IMR-90 (cell line): ENCODE results near the gene STRN4. TPM values are rescaled to one million over a fixed set of nuclear protein-coding genes. Genes with fewer than 3 reads are reported as not detected.

ENCODE experiments used
- ATAC-seq: fragments of 200-7000 bp; cut with Tn5 transposase; 2 replicates; pipeline ENCODE4 v1.9.1; 2020; ENCODE audit warnings: low read depth, mild to moderate bottlenecking, moderate library complexity
- BruUV-seq: library from RNA; stranded (reverse); fragments of 400-500 nt; replicated peaks from 2 replicates; lab custom pipeline; 2021; lab: Mats Ljungman, UMichigan
- CTCF ChIA-PET: fragments of 300-600 bp; formaldehyde crosslinking; extraction: SDS; loops from one replicate; lab custom pipeline; 2021; ENCODE audit warnings: antibody characterized with exemption; lab: Yijun Ruan, JAX
- POLR2A ChIA-PET: fragments of 300-600 bp; sonication (Branson Sonifier 250); formaldehyde crosslinking; loops from one replicate; lab custom pipeline; 2022; ENCODE audit warnings: antibody characterized with exemption; ENCODE audit not compliant: unreplicated experiment; lab: Charles Lee
- DNase-seq: peaks from one replicate; pipeline ENCODE4 v3.0.0; 2013
- H2AFZ ChIP-seq: replicated peaks from 2 replicates; pipeline ENCODE3; 2013; ENCODE audit warnings: low read length, mild to moderate bottlenecking; ENCODE audit not compliant: poor library complexity
- H2AK5ac ChIP-seq: 2 replicates; pipeline ENCODE4 v1.6.1; 2013; ENCODE audit warnings: low read depth, low read length, inconsistent platforms
- H2AK9ac ChIP-seq: replicated peaks from 2 replicates; pipeline ENCODE3; 2013; ENCODE audit warnings: mild to moderate bottlenecking, low read depth, low read length, moderate library complexity; ENCODE audit not compliant: poor library complexity
- H2BK120ac ChIP-seq: 2 replicates; pipeline ENCODE4 v1.6.1; 2013; ENCODE audit warnings: low read depth, low read length, inconsistent platforms
- H2BK15ac ChIP-seq: 3 replicates; pipeline ENCODE4 v1.6.1; 2013; ENCODE audit warnings: low read depth, low read length, inconsistent platforms
- H2BK20ac ChIP-seq: 2 replicates; pipeline ENCODE4 v1.6.1; 2013; ENCODE audit warnings: low read depth, mild to moderate bottlenecking, inconsistent platforms, low read length, moderate library complexity
- H2BK5ac ChIP-seq: 2 replicates; pipeline ENCODE4 v1.6.1; 2013; ENCODE audit warnings: mild to moderate bottlenecking, low read depth, low read length, inconsistent platforms; ENCODE audit not compliant: poor library complexity, severe bottlenecking
- H3K14ac ChIP-seq: replicated peaks from 2 replicates; pipeline ENCODE4 v1.6.1; 2013; ENCODE audit warnings: low read depth, low read length, inconsistent platforms
- H3K18ac ChIP-seq: 2 replicates; pipeline ENCODE4 v1.6.1; 2013; ENCODE audit warnings: low read depth, low read length, control low read depth
- H3K23ac ChIP-seq: 2 replicates; pipeline ENCODE4 v1.6.1; 2013; ENCODE audit warnings: low read depth, low read length, inconsistent platforms
- H3K27ac ChIP-seq: 2 replicates; pipeline ENCODE4 v1.5.1; 2013; ENCODE audit warnings: mild to moderate bottlenecking, control low read depth, low read length; ENCODE audit not compliant: insufficient read depth
- H3K27me3 ChIP-seq: 2 replicates; pipeline ENCODE4 v1.6.1; 2013; ENCODE audit warnings: low read length; ENCODE audit not compliant: control insufficient read depth, insufficient read depth
- H3K36me3 ChIP-seq: 2 replicates; pipeline ENCODE4 v1.6.1; 2013; ENCODE audit warnings: low read length, mixed read lengths; ENCODE audit not compliant: control insufficient read depth, insufficient read depth
- H3K4ac ChIP-seq: 2 replicates; pipeline ENCODE4 v1.6.1; 2013; ENCODE audit warnings: low read depth, low read length, inconsistent platforms
- H3K4me1 ChIP-seq: 2 replicates; pipeline ENCODE4 v1.6.1; 2013; ENCODE audit warnings: low read length, mixed read lengths; ENCODE audit not compliant: control insufficient read depth, insufficient read depth
- H3K4me2 ChIP-seq: 2 replicates; pipeline ENCODE4 v1.6.1; 2013; ENCODE audit warnings: low read depth, mild to moderate bottlenecking, control low read depth, low read length, moderate library complexity
- H3K4me3 ChIP-seq: 2 replicates; pipeline ENCODE4 v1.5.1; 2013; ENCODE audit warnings: low read depth, mild to moderate bottlenecking, control low read depth, low read length, moderate library complexity; ENCODE audit not compliant: insufficient read depth
- H3K56ac ChIP-seq: 2 replicates; pipeline ENCODE4 v1.6.1; 2013; ENCODE audit warnings: low read length, inconsistent platforms; ENCODE audit not compliant: insufficient read depth; ENCODE audit errors: extremely low read depth
- H3K79me1 ChIP-seq, 2 experiments: 2 replicates each; pipeline ENCODE4 v1.6.1; 2013; ENCODE audit warnings: low read length in 2 of 2, inconsistent platforms in 1 of 2, low read depth in 1 of 2
- H3K9ac ChIP-seq: 2 replicates; pipeline ENCODE4 v1.6.1; 2013; ENCODE audit warnings: low read depth, low read length, control low read depth
- H3K9me1 ChIP-seq: 2 replicates; pipeline ENCODE4 v1.6.1; 2013; ENCODE audit warnings: low read length, inconsistent platforms; ENCODE audit not compliant: insufficient read depth
- H3K9me3 ChIP-seq: 2 replicates; pipeline ENCODE4 v1.6.1; 2013; ENCODE audit warnings: low read length; ENCODE audit not compliant: control insufficient read depth, insufficient read depth
- H4K20me1 ChIP-seq: 2 replicates; pipeline ENCODE4 v1.6.1; 2013; ENCODE audit warnings: low read length, inconsistent platforms; ENCODE audit not compliant: insufficient read depth
- H4K5ac ChIP-seq: 2 replicates; pipeline ENCODE4 v1.6.1; 2013; ENCODE audit warnings: mild to moderate bottlenecking, low read depth, low read length, control low read depth
- H4K8ac ChIP-seq, 2 experiments: 2 replicates each; pipeline ENCODE4 v1.6.1; 2013; ENCODE audit warnings: low read depth in 2 of 2, low read length in 2 of 2, control low read depth in 1 of 2, inconsistent platforms in 1 of 2
- H4K91ac ChIP-seq: 2 replicates; pipeline ENCODE4 v1.6.1; 2013; ENCODE audit warnings: low read depth, low read length, inconsistent platforms; ENCODE audit not compliant: insufficient read depth
- FOS ChIP-seq: fragments of 150-350 bp; IDR thresholded peaks from 2 replicates; pipeline ENCODE4 v1.6.1; 2016; ENCODE audit warnings: low read depth, low read length
- MAZ ChIP-seq: IDR thresholded peaks from 2 replicates; pipeline ENCODE4 v1.6.1; 2012; ENCODE audit warnings: low read depth, mild to moderate bottlenecking, low read length, improper control_type of control experiment, moderate library complexity, borderline replicate concordance
- dilution Hi-C: fragments of 300-500 bp; cut with HindIII; formaldehyde crosslinking; loops from one replicate; pipeline ENCODE4 v1.14.3; 2018; ENCODE audit warnings: low sequenced_read_pairs; ENCODE audit not compliant: unreplicated experiment
- in situ Hi-C: fragments of 300-500 bp; cut with MboI; formaldehyde crosslinking; loops from 3 replicates; pipeline ENCODE4 v1.14.3; 2019; ENCODE audit warnings: low sequenced_read_pairs, inconsistent platforms, mixed read lengths
- intact Hi-C: fragments of 100-400 bp; cut with micrococcal nuclease; formaldehyde crosslinking; loops from 2 replicates; pipeline ENCODE4 v1.10.0; 2022
- microRNA-seq, 2 experiments: library from miRNA; stranded (forward) in 1 of 2; unstranded in 1 of 2; fragments of 10-50 nt in 1 of 2; fragments of <30 nt in 1 of 2; gene quantifications in 1 of 2; microRNA quantifications in 1 of 2; one replicate each; pipeline versions ENCODE3 to v1.1.0; 2013 to 2020; ENCODE audit not compliant: insufficient read depth in 1 of 2, insufficient read length in 1 of 2, unreplicated experiment in 1 of 2
- polyA plus RNA-seq, 3 experiments: library from polyadenylated mRNA; depleted of rRNA; stranded (reverse); fragments of >200 nt; gene quantifications; 2 replicates each; pipeline ENCODE4 v1.2.3, GENCODE V29; 2012; ENCODE audit warnings: low replicate concordance in 1 of 3
- small RNA-seq, 5 experiments: library from RNA; depleted of rRNA; stranded (forward); fragments of <200 nt; gene quantifications; one replicate each; pipeline ENCODE3, GENCODE V24; 2012
- total RNA-seq: library from RNA; depleted of rRNA; stranded (reverse); fragments of >200 nt; gene quantifications from 2 replicates; pipeline ENCODE4 v1.2.3, GENCODE V29; 2012; rRNA removed

The STRN4 gene
- total and polyA plus RNA-seq, 2 of the 4 experiments (the other 2 are of a cell fraction), result 36.7 to 112 TPM

GRCh38 chr19:46670813-46671212, 75.4 kb downstream of the STRN4 start:
- H2BK120ac ChIP-seq, result no peak overlapping the region
- no peak overlapping the region for H3K23ac ChIP-seq
- CTCF ChIA-PET, result interaction anchor here (0.6 to 1.0 kb wide), 2 partner anchors 10 to 288 kb away, joined by 3 to 4 read pairs; partner anchors contain the start of gene DACT3
- H2BK15ac ChIP-seq, result no peak overlapping the region
- POLR2A ChIA-PET, result interaction anchor here (1.0 kb wide), 1 partner anchor 10 kb away, joined by 5 read pairs; the partner anchor contains the start of gene DACT3
- H3K9ac ChIP-seq, result no peak overlapping the region
- H2BK5ac ChIP-seq, result no peak overlapping the region
- H2AK9ac ChIP-seq, result no peak overlapping the region
- peak overlapping the region; percentile 32; the same call in 1 of the 2 replicates for H3K18ac ChIP-seq
- H3K4me1 ChIP-seq, result peaks cover 6% of the 10 kb centered on the region
- DNase-seq (peak; percentile 47), ATAC-seq (peak; percentile 73)
- no peak overlapping the region for H4K5ac ChIP-seq
- H3K4me2 ChIP-seq, result no peak overlapping the region; the same call in 1 of the 2 replicates
- H4K91ac ChIP-seq, result no peak overlapping the region
- no peak overlapping the region for H3K4me3 ChIP-seq
- intact Hi-C loops, result no loop called here
- no peak overlapping the region for H2BK20ac ChIP-seq
- dilution Hi-C loops, result no loop called here
- no peak overlapping the region; the same call in 1 of the 2 replicates for H3K27ac ChIP-seq
- H4K8ac ChIP-seq, result no peak overlapping the region
- peaks cover 5% of the 10 kb centered on the region; the same call in 1 of the 2 replicates for H4K20me1 ChIP-seq
- no peaks in the 10 kb centered on the region for H3K79me1 ChIP-seq
- H3K27me3 ChIP-seq, result no peaks in the 10 kb centered on the region
- no peak overlapping the region for H2AFZ ChIP-seq
- no peak overlapping the region for H3K56ac ChIP-seq
- H2AK5ac ChIP-seq, result no peak overlapping the region
- H3K14ac ChIP-seq, result peak overlapping the region; percentile 18; the same call in 1 of the 2 replicates
- peaks cover 22% of the 10 kb centered on the region for H3K36me3 ChIP-seq
- BruUV-seq, result no TSS peak
- no peaks in the 10 kb centered on the region for H3K9me3 ChIP-seq
- H3K4ac ChIP-seq, result no peak overlapping the region
- no peak for TF ChIP-seq MAZ
- 0 out of 2 replicates have a peak, but pooled peaks have one; percentile 11 for TF ChIP-seq FOS
- in situ Hi-C loops, result no loop called here
- H3K9me1 ChIP-seq, result peaks cover 3% of the 10 kb centered on the region

Small RNA genes lying within 50 kb of the gene (microRNA-seq; reads per million reads assigned to microRNA genes)
- 3.7 to 9.3 reads per million in 2 experiments for gene MIR320E (ENCODE audit: insufficient read depth in 1 of 2, insufficient read length in 1 of 2, unreplicated experiment in 1 of 2)
- gene RF00019 (ENCODE audit: insufficient read depth, insufficient read length), result not detected
- not detected for gene RN7SL364P (ENCODE audit: insufficient read depth, insufficient read length)

Small RNA genes lying within 50 kb of the gene (small RNA-seq; reads per million reads assigned to genes)
- gene MIR320E (0 to 0.68 (median 0) reads per million in 5 experiments), gene RF00019 (0 reads per million in 5 experiments), gene RN7SL364P (0 reads per million in 5 experiments)

Other genes starting within 250 kb of the STRN4 start
- 91.6 and 197 TPM in 2 replicates for gene CALM3, start 145.1 kb downstream of the STRN4 start, total RNA-seq
- gene CALM3, start 145.1 kb downstream of the STRN4 start, polyA plus RNA-seq (2012; rRNA removed), result 467 and 501 TPM in 2 replicates
- gene PTGIR, start 121.4 kb downstream of the STRN4 start, total RNA-seq, result 0.54 and 0.56 TPM in 2 replicates
- gene PTGIR, start 121.4 kb downstream of the STRN4 start, polyA plus RNA-seq (2012; rRNA removed), result 4.9 and 5.3 TPM in 2 replicates
- not detected in 2 replicates for gene GNG8, start 110.2 kb downstream of the STRN4 start, total RNA-seq
- not detected in 2 replicates for gene GNG8, start 110.2 kb downstream of the STRN4 start, polyA plus RNA-seq (2012; rRNA removed)
- gene DACT3, start 85.3 kb downstream of the STRN4 start, total RNA-seq, result 1.6 and 1.9 TPM in 2 replicates
- gene DACT3, start 85.3 kb downstream of the STRN4 start, polyA plus RNA-seq (2012; rRNA removed), result 4.9 and 5.7 TPM in 2 replicates
- gene PRKD2, start 29.3 kb downstream of the STRN4 start, total RNA-seq, result 9.9 and 10.0 TPM in 2 replicates
- gene PRKD2, start 29.3 kb downstream of the STRN4 start, polyA plus RNA-seq (2012; rRNA removed), result 18.8 and 19.6 TPM in 2 replicates
- gene FKRP, start 393 bp downstream of the STRN4 start, total RNA-seq, result 5.8 and 6.1 TPM in 2 replicates
- 25.3 and 28.5 TPM in 2 replicates for gene FKRP, start 393 bp downstream of the STRN4 start, polyA plus RNA-seq (2012; rRNA removed)
- 105 and 142 TPM in 2 replicates for gene SLC1A5, start 42.1 kb upstream of the STRN4 start, total RNA-seq
- 155 and 171 TPM in 2 replicates for gene SLC1A5, start 42.1 kb upstream of the STRN4 start, polyA plus RNA-seq (2012; rRNA removed)
- gene AP2S1, start 104.4 kb upstream of the STRN4 start, total RNA-seq, result 134 and 144 TPM in 2 replicates
- 274 and 374 TPM in 2 replicates for gene AP2S1, start 104.4 kb upstream of the STRN4 start, polyA plus RNA-seq (2012; rRNA removed)
- 28.9 and 29.0 TPM in 2 replicates for gene ARHGAP35, start 114.5 kb upstream of the STRN4 start, total RNA-seq
- 16.4 and 18.7 TPM in 2 replicates for gene ARHGAP35, start 114.5 kb upstream of the STRN4 start, polyA plus RNA-seq (2012; rRNA removed)